DOHH2 (cell line): Measurements from ENCODE around the gene AQP1.
A peak's percentile ranks its signal among the peaks of the same experiment; 100 is the strongest.

Source experiments
- H3F3A ChIP-seq: fragments of 200-600 bp; sonication (generic), shearing (Covaris generic); 2 replicates; pipeline ENCODE4 v1.6.0; 2016; ENCODE audit warnings: antibody characterized with exemption, mild to moderate bottlenecking; ENCODE audit not compliant: control insufficient read depth, insufficient read depth
- H3K27ac ChIP-seq: fragments of 200-600 bp; sonication (generic); 2 replicates; pipeline ENCODE4 v1.5.1; 2014; ENCODE audit warnings: low read depth, mild to moderate bottlenecking, low read length, moderate library complexity
- H3K27me3 ChIP-seq: fragments of 200-600 bp; sonication (generic); 2 replicates; pipeline ENCODE4 v1.6.1; 2014; ENCODE audit warnings: mild to moderate bottlenecking, low read length, mixed read lengths; ENCODE audit not compliant: control insufficient read depth
- H3K36me3 ChIP-seq: fragments of 200-600 bp; sonication (generic); 2 replicates; pipeline ENCODE4 v1.6.1; 2014; ENCODE audit warnings: mild to moderate bottlenecking, low read length, moderate library complexity, mixed read lengths; ENCODE audit not compliant: control insufficient read depth
- H3K4me1 ChIP-seq: fragments of 200-600 bp; sonication (generic); 2 replicates; pipeline ENCODE4 v1.6.1; 2014; ENCODE audit warnings: mild to moderate bottlenecking, low read length, mixed read lengths; ENCODE audit not compliant: control insufficient read depth
- H3K4me2 ChIP-seq: fragments of 200-600 bp; sonication (generic); 2 replicates; pipeline ENCODE4 v1.6.0; 2014; ENCODE audit warnings: mild to moderate bottlenecking, low read length, moderate library complexity
- H3K4me3 ChIP-seq: fragments of 200-600 bp; sonication (generic); 2 replicates; pipeline ENCODE4 v1.5.1; 2014; ENCODE audit warnings: mild to moderate bottlenecking, low read length, mixed read lengths
- H3K79me2 ChIP-seq: fragments of 200-600 bp; sonication (generic); 2 replicates; pipeline ENCODE4 v1.6.1; 2014; ENCODE audit warnings: mild to moderate bottlenecking, low read length, mixed read lengths; ENCODE audit not compliant: control insufficient read depth
- H3K9me2 ChIP-seq: fragments of 200-600 bp; sonication (generic); replicated peaks from 2 replicates; pipeline ENCODE4 v1.6.1; 2014; ENCODE audit warnings: mild to moderate bottlenecking, low read length, mixed read lengths; ENCODE audit not compliant: control insufficient read depth
- H3K9me3 ChIP-seq: fragments of 200-600 bp; sonication (generic); 2 replicates; pipeline ENCODE4 v1.6.1; 2014; ENCODE audit warnings: antibody characterized with exemption, low read length, mixed read lengths; ENCODE audit not compliant: control insufficient read depth, insufficient read depth
- H4K20me1 ChIP-seq: fragments of 200-600 bp; sonication (generic); 2 replicates; pipeline ENCODE4 v1.6.0; 2014; ENCODE audit warnings: low read depth, mild to moderate bottlenecking, antibody characterized with exemption, low read length, moderate library complexity; ENCODE audit not compliant: control insufficient read depth, insufficient read depth
- EZH2phosphoT487 ChIP-seq: fragments of 200-600 bp; sonication (generic); IDR thresholded peaks from 2 replicates; pipeline ENCODE4 v1.6.1; 2017; ENCODE audit warnings: borderline replicate concordance, mild to moderate bottlenecking, antibody characterized with exemption, low read length, moderate library complexity, mixed read lengths
- TF ChIP-seq, protein P1 (sequence below): fragments of 200-600 bp; sonication (generic); IDR thresholded peaks from one replicate; pipeline ENCODE4 v1.5.1; 2014; ENCODE audit warnings: antibody characterized with exemption, mild to moderate bottlenecking, low read depth, low read length; ENCODE audit not compliant: poor library complexity, severe bottlenecking

Gene AQP1

DNA sequence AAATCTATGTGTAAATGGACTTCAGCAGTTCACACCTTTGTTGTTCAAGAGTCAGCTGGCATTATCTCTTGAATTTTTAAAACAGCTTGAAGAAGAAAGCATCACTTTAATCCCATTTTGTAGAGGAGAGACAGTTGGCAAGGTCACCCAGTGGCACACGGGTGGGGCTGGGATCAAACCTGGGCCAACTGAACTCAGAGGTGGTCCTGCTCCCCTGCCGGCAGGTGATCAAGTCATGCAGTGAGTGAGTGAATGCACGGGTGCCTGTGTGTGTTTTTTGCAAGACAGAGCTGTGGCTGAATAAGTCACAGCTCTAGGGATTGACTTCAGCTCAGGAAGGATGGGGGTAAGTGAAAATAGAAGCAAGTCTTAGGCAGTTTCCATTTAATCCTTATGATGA, 61.6 kb downstream of the AQP1 start:
- TF ChIP-seq EZH2phosphoT487 = no peak
- TF ChIP-seq, protein P1, sequence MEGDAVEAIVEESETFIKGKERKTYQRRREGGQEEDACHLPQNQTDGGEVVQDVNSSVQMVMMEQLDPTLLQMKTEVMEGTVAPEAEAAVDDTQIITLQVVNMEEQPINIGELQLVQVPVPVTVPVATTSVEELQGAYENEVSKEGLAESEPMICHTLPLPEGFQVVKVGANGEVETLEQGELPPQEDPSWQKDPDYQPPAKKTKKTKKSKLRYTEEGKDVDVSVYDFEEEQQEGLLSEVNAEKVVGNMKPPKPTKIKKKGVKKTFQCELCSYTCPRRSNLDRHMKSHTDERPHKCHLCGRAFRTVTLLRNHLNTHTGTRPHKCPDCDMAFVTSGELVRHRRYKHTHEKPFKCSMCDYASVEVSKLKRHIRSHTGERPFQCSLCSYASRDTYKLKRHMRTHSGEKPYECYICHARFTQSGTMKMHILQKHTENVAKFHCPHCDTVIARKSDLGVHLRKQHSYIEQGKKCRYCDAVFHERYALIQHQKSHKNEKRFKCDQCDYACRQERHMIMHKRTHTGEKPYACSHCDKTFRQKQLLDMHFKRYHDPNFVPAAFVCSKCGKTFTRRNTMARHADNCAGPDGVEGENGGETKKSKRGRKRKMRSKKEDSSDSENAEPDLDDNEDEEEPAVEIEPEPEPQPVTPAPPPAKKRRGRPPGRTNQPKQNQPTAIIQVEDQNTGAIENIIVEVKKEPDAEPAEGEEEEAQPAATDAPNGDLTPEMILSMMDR = no peak
- Histone ChIP-seq H3K27ac (no peak overlapping the region), H3K9me3 (no peaks in the 10 kb centered on the region), H3K4me3 (no peak overlapping the region), H3K36me3 (no peaks in the 10 kb centered on the region), H4K20me1 (no peaks in the 10 kb centered on the region; the same call in 1 of the 2 replicates), H3K4me2 (no peak overlapping the region), H3K4me1 (peaks cover 17% of the 10 kb centered on the region), H3K79me2 (no peaks in the 10 kb centered on the region), H3K27me3 (peaks cover 3% of the 10 kb centered on the region; the same call in 1 of the 2 replicates), H3K9me2 (no peaks in the 10 kb centered on the region), H3F3A (no peaks in the 10 kb centered on the region)

DNA sequence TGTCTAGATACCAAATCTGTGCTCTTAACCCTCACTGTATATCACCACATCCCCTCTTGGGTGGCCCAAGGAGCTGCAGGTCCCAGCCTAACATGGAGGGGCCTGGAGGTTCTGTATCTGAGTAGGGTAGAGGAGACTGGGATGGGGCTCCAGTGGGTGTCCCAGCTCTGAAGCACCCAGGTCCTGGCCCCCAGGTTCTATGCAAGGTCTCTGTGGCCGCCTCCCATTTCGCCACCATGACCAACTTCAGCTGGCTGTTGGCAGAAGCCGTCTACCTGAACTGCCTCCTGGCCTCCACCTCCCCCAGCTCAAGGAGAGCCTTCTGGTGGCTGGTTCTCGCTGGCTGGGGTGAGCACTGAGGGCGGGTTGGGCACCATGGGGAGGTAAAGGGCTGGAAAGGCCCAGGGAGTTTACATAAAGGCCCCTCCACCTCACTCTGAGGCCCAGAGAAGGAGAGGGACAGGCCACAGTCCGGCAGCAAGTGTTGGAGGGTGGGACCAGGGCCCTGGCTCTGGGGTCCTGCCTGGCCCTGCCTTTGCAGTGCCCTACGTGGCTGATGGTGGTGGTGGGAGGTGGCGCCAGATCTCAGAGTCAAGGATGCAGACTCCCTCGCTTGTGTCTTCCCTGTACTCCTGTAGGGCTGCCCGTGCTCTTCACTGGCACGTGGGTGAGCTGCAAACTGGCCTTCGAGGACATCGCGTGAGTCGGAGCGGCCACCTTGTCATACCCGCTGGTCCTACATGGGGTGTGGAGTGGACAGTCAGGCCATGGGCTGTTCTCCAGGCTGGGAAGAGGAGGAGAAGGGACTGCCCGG, 62.3 kb downstream of the AQP1 start:
- no peaks in the 10 kb centered on the region for H3K9me3 ChIP-seq
- H3K9me2 ChIP-seq = no peaks in the 10 kb centered on the region
- H3K4me1 ChIP-seq = peaks cover 11% of the 10 kb centered on the region
- H3K4me3 ChIP-seq = no peak overlapping the region
- H3K27me3 ChIP-seq = peaks cover 3% of the 10 kb centered on the region; the same call in 1 of the 2 replicates
- no peaks in the 10 kb centered on the region for H3K79me2 ChIP-seq
- H3K4me2 ChIP-seq = no peak overlapping the region
- no peaks in the 10 kb centered on the region for H3F3A ChIP-seq
- no peaks in the 10 kb centered on the region for H3K36me3 ChIP-seq
- H3K27ac ChIP-seq = no peak overlapping the region
- H4K20me1 ChIP-seq = no peaks in the 10 kb centered on the region; the same call in 1 of the 2 replicates
- TF ChIP-seq, protein P1 = no peak
- no peak for TF ChIP-seq EZH2phosphoT487

DNA sequence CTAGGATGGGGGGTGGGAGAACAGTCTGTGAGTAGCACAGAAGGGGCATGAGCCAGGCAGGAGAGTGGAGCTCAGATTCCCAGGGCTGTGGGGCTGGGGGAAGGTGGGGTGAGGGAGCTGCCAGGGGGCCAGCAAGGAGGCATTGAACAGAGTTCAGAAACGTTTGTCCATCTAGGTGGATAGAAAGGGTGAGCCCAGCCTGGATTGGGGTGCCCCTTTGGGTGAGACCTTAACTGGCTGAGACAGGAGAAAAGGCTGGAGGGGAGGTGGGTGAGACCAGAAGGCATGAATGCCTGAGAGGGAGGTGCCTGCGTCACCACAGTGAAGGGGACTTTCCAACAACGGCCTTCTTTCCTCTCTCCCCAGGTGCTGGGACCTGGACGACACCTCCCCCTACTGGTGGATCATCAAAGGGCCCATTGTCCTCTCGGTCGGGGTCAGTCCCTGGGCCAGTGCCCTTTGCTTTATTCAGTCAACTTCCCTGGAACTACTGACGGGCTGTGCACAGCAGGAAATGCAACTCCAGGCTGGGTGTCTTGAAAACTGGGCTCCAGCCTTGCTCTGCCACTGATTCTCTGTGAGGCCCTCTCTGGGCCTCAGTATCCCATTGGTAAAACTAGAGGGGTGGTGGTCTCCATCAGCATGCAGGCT, 63.1 kb downstream of the AQP1 start:
- Histone ChIP-seq H3K9me3 (no peaks in the 10 kb centered on the region), H3K27me3 (peaks cover 3% of the 10 kb centered on the region; the same call in 1 of the 2 replicates), H3F3A (no peaks in the 10 kb centered on the region), H3K9me2 (no peaks in the 10 kb centered on the region), H3K4me3 (no peak overlapping the region), H4K20me1 (no peaks in the 10 kb centered on the region; the same call in 1 of the 2 replicates), H3K79me2 (no peaks in the 10 kb centered on the region), H3K4me2 (peak overlapping the region; percentile 21; the same call in 1 of the 2 replicates), H3K27ac (no peak overlapping the region), H3K4me1 (peaks cover 10% of the 10 kb centered on the region), H3K36me3 (no peaks in the 10 kb centered on the region)
- TF ChIP-seq, protein P1 = peak; percentile 95
- TF ChIP-seq EZH2phosphoT487 = no peak
